H9 (cell line): ENCODE results near the gene DLG1. TPM values are rescaled to one million over a fixed set of nuclear protein-coding genes. Genes with fewer than 3 reads are reported as not detected.

Experiments
- DNase-seq: peaks from one replicate; pipeline ENCODE4 v3.0.0-alpha.2; 2017
- H2AFZ ChIP-seq: one replicate; pipeline ENCODE4 v1.6.1; 2013; ENCODE audit warnings: mild to moderate bottlenecking, low read length, control low read depth, moderate library complexity
- H2AK5ac ChIP-seq: 2 replicates; pipeline ENCODE4 v1.6.1; 2013; ENCODE audit warnings: low read length, control low read depth, mixed read lengths; ENCODE audit not compliant: insufficient read length
- H2BK120ac ChIP-seq: one replicate; pipeline ENCODE4 v1.6.1; 2013; ENCODE audit warnings: low read depth, mild to moderate bottlenecking, low read length, control low read depth, inconsistent platforms; ENCODE audit not compliant: poor library complexity, severe bottlenecking
- H2BK12ac ChIP-seq: 2 replicates; pipeline ENCODE4 v1.6.1; 2013; ENCODE audit warnings: low read length, control low read depth, mixed read lengths, low read depth; ENCODE audit not compliant: insufficient read length
- H2BK15ac ChIP-seq: 2 replicates; pipeline ENCODE4 v1.6.1; 2013; ENCODE audit warnings: low read depth, low read length, control low read depth
- H2BK20ac ChIP-seq: one replicate; pipeline ENCODE4 v1.6.1; 2013; ENCODE audit warnings: low read depth, mild to moderate bottlenecking, low read length, control low read depth, inconsistent platforms; ENCODE audit not compliant: poor library complexity, severe bottlenecking
- H2BK5ac ChIP-seq: 2 replicates; pipeline ENCODE4 v1.6.1; 2013; ENCODE audit warnings: low read length, control low read depth, mixed read lengths; ENCODE audit not compliant: insufficient read length
- H3K14ac ChIP-seq: 2 replicates; pipeline ENCODE4 v1.6.1; 2013; ENCODE audit warnings: low read length, control low read depth; ENCODE audit not compliant: insufficient read depth
- H3K18ac ChIP-seq: 2 replicates; pipeline ENCODE4 v1.6.1; 2013; ENCODE audit warnings: low read depth, mild to moderate bottlenecking, mixed read lengths, low read length, control low read depth; ENCODE audit not compliant: insufficient read length
- H3K23ac ChIP-seq: 2 replicates; pipeline ENCODE4 v1.6.1; 2013; ENCODE audit warnings: low read length, control low read depth, mixed read lengths, low read depth; ENCODE audit not compliant: insufficient read length
- H3K23me2 ChIP-seq: 2 replicates; pipeline ENCODE4 v1.6.1; 2013; ENCODE audit warnings: low read depth, mild to moderate bottlenecking, mixed read lengths, low read length, control low read depth; ENCODE audit not compliant: insufficient read length, poor library complexity, severe bottlenecking
- H3K27ac ChIP-seq: 2 replicates; pipeline ENCODE4 v1.5.1; 2013; ENCODE audit warnings: low read length, control low read depth, mixed read lengths, low read depth; ENCODE audit not compliant: insufficient read length
- H3K27me3 ChIP-seq: 2 replicates; pipeline ENCODE4 v1.6.1; 2013; ENCODE audit warnings: low read length, control low read depth, inconsistent platforms; ENCODE audit not compliant: insufficient read depth
- H3K4ac ChIP-seq: 2 replicates; pipeline ENCODE4 v1.6.1; 2013; ENCODE audit warnings: low read depth, mild to moderate bottlenecking, control low read depth, inconsistent platforms, low read length, moderate library complexity
- H3K4me1 ChIP-seq: 2 replicates; pipeline ENCODE4 v1.6.1; 2013; ENCODE audit warnings: low read length, control low read depth, inconsistent platforms; ENCODE audit not compliant: insufficient read depth
- H3K4me2 ChIP-seq: 2 replicates; pipeline ENCODE4 v1.6.1; 2013; ENCODE audit warnings: low read length, control low read depth, mixed read lengths; ENCODE audit not compliant: insufficient read length, insufficient read depth
- H3K56ac ChIP-seq: 2 replicates; pipeline ENCODE4 v1.6.1; 2013; ENCODE audit warnings: low read depth, mild to moderate bottlenecking, mixed read lengths, low read length, control low read depth; ENCODE audit not compliant: insufficient read length
- H3K79me1 ChIP-seq: 2 replicates; pipeline ENCODE4 v1.6.1; 2013; ENCODE audit warnings: low read depth, mild to moderate bottlenecking, moderate library complexity, low read length, control low read depth, inconsistent platforms; ENCODE audit not compliant: insufficient read depth, poor library complexity, severe bottlenecking
- H3K79me2 ChIP-seq: 2 replicates; pipeline ENCODE4 v1.6.1; 2013; ENCODE audit warnings: low read length, control low read depth, inconsistent platforms; ENCODE audit not compliant: insufficient read depth
- H3K9ac ChIP-seq: 2 replicates; pipeline ENCODE4 v1.6.1; 2013; ENCODE audit warnings: low read length, control low read depth, mixed read lengths; ENCODE audit not compliant: insufficient read length; ENCODE audit errors: extremely low read depth
- H3K9me3 ChIP-seq: one replicate; pipeline ENCODE4 v1.6.1; 2013; ENCODE audit warnings: low read depth, low read length, inconsistent platforms; ENCODE audit not compliant: control insufficient read depth
- H3T11ph ChIP-seq: one replicate; pipeline ENCODE4 v1.6.1; 2013; ENCODE audit warnings: mild to moderate bottlenecking, low read length, control low read depth, inconsistent platforms
- H4K20me1 ChIP-seq: one replicate; pipeline ENCODE4 v1.6.1; 2013; ENCODE audit not compliant: control insufficient read depth, insufficient read length, insufficient read depth
- H4K5ac ChIP-seq: 2 replicates; pipeline ENCODE4 v1.6.1; 2013; ENCODE audit warnings: low read depth, mild to moderate bottlenecking, mixed read lengths, low read length, control low read depth; ENCODE audit not compliant: insufficient read length
- H4K8ac ChIP-seq: replicated peaks from 2 replicates; pipeline ENCODE4 v1.6.1; 2013; ENCODE audit warnings: low read length, control low read depth, mixed read lengths, low read depth; ENCODE audit not compliant: insufficient read length
- H4K91ac ChIP-seq: 2 replicates; pipeline ENCODE4 v1.6.1; 2013; ENCODE audit warnings: low read depth, mild to moderate bottlenecking, moderate library complexity, mixed read lengths, low read length, control low read depth; ENCODE audit not compliant: insufficient read length
- H3K27ac Mint-ChIP-seq, 3 experiments: 2 replicates in 2 of 3; 3 replicates in 1 of 3; pipeline ENCODE4 v1.8.0; 2020 to 2021; ENCODE audit warnings: mixed read lengths in 3 of 3, mild to moderate bottlenecking in 1 of 3, moderate library complexity in 1 of 3
- H3K27me3 Mint-ChIP-seq: 2 replicates; pipeline ENCODE4 v1.8.0; 2021; ENCODE audit warnings: low read depth, mild to moderate bottlenecking, moderate library complexity, mixed read lengths
- H3K36me3 Mint-ChIP-seq, 3 experiments: 2 replicates in 2 of 3; 3 replicates in 1 of 3; pipeline ENCODE4 v1.8.0; 2020 to 2021; ENCODE audit warnings: low read depth in 3 of 3, mixed read lengths in 3 of 3; ENCODE audit not compliant: insufficient read depth in 1 of 3
- H3K4me1 Mint-ChIP-seq, 2 experiments: 2 replicates each; pipeline ENCODE4 v1.8.0; 2020; ENCODE audit warnings: mixed read lengths in 2 of 2
- H3K4me3 Mint-ChIP-seq, 2 experiments: 2 replicates in 1 of 2; 3 replicates in 1 of 2; pipeline ENCODE4 v1.8.0; 2020 to 2021; ENCODE audit warnings: mild to moderate bottlenecking in 2 of 2, mixed read lengths in 2 of 2, moderate library complexity in 1 of 2
- H3K9me3 Mint-ChIP-seq, 2 experiments: 2 replicates in 1 of 2; 3 replicates in 1 of 2; pipeline ENCODE4 v1.8.0; 2020; ENCODE audit warnings: mild to moderate bottlenecking in 2 of 2, mixed read lengths in 2 of 2, moderate library complexity in 1 of 2
- CTCF ChIP-seq: fragments of 200-600 bp; sonication (generic); conservative IDR thresholded peaks from 3 replicates; pipeline ENCODE4 v1.8.0; 2021; ENCODE audit warnings: antibody characterized with exemption, mild to moderate bottlenecking
- WGBS: extraction: QIAGEN DNeasy Blood & Tissue Kit; methylation state at CpG from one replicate; pipeline ENCODE4 v1.1.7; 2013; ENCODE audit warnings: missing lambda C conversion rate, low lambda C conversion rate, mixed read lengths; ENCODE audit not compliant: insufficient read length; ENCODE audit errors: extremely low coverage; 5-methylcytosine and 5-hydroxymethylcytosine counted together
- total RNA-seq: library from RNA; stranded (reverse); gene quantifications from 2 replicates; pipeline ENCODE4 v1.2.1, GENCODE V29; 2021

DLG1 gene
- total RNA-seq, 1 experiment from 2014 or later: 84.1 TPM

GRCh38 chr3:197135212-197135611 lies 163.2 kb downstream of the DLG1 start:
- H3T11ph ChIP-seq: no peak overlapping the region
- H4K91ac ChIP-seq: no peak overlapping the region
- H3K9me3 Mint-ChIP-seq: peaks cover 0 to 2% of the 10 kb centered on the region in 2 experiments; a peak in 2 of 5 replicates
- H3K79me2 ChIP-seq: no peaks in the 10 kb centered on the region
- H2BK12ac ChIP-seq: no peak overlapping the region
- H3K56ac ChIP-seq: no peak overlapping the region
- no peak overlapping the region for H2BK15ac ChIP-seq
- H4K5ac ChIP-seq: no peak overlapping the region
- no peak overlapping the region for H2AFZ ChIP-seq
- H3K18ac ChIP-seq: no peak overlapping the region
- H3K9me3 ChIP-seq: no peaks in the 10 kb centered on the region
- no peaks in the 10 kb centered on the region for H3K4me1 ChIP-seq
- H3K27ac Mint-ChIP-seq: no peak overlapping the region
- H3K4me3 Mint-ChIP-seq: no peak overlapping the region
- peaks cover 24 to 54% (median 44%) of the 10 kb centered on the region in 3 experiments; a peak in 6 of 7 replicates for H3K36me3 Mint-ChIP-seq
- no peak overlapping the region for H2AK5ac ChIP-seq
- H4K8ac ChIP-seq: no peak overlapping the region
- H3K23me2 ChIP-seq: no peaks in the 10 kb centered on the region
- no peak for TF ChIP-seq CTCF
- no peaks in the 10 kb centered on the region for H3K27me3 Mint-ChIP-seq
- no peak overlapping the region for H3K23ac ChIP-seq
- no peak overlapping the region for H3K4me2 ChIP-seq
- H3K14ac ChIP-seq: no peak overlapping the region
- no peaks in the 10 kb centered on the region for H3K4me1 Mint-ChIP-seq
- H3K9ac ChIP-seq: no peak overlapping the region
- H3K27ac ChIP-seq: no peak overlapping the region
- no peak overlapping the region for H2BK5ac ChIP-seq
- no peaks in the 10 kb centered on the region for H3K27me3 ChIP-seq
- no CpG with 5 or more reads among the region's 5 CpGs for WGBS
- no peaks in the 10 kb centered on the region for H3K79me1 ChIP-seq
- no peaks in the 10 kb centered on the region for H4K20me1 ChIP-seq
- no peak for DNase-seq
- H2BK120ac ChIP-seq: no peak overlapping the region
- H2BK20ac ChIP-seq: no peak overlapping the region
- no peak overlapping the region for H3K4ac ChIP-seq
